Bone marrow (tissue), 2 donors: ENCODE results near the gene HAO2.

Experiments
- DNase-seq, 2 donors: peaks; one replicate each; lab custom pipeline; 2025; lab: John Stamatoyannopoulos, UW

Gene HAO2

DNA sequence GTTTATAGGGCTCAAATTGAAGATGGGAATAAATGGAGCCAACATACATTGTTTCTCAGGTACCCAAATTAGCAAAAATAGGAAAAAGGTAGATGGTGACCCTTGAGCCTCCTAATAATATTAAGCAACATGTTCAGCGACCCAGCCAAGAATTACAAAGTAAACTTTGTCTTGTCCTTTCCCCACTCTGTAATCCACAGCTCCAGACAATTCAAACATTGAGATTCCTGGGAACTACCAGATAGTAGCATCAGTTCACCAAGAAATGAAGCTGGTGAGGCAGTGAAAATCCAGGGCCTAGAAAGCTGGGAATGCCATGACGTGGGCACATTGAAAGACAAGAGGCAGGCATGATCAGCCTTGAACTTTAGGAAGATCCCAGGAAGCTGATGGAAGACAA is 11.7 kb downstream of the HAO2 start:
- no peak for DNase-seq

DNA sequence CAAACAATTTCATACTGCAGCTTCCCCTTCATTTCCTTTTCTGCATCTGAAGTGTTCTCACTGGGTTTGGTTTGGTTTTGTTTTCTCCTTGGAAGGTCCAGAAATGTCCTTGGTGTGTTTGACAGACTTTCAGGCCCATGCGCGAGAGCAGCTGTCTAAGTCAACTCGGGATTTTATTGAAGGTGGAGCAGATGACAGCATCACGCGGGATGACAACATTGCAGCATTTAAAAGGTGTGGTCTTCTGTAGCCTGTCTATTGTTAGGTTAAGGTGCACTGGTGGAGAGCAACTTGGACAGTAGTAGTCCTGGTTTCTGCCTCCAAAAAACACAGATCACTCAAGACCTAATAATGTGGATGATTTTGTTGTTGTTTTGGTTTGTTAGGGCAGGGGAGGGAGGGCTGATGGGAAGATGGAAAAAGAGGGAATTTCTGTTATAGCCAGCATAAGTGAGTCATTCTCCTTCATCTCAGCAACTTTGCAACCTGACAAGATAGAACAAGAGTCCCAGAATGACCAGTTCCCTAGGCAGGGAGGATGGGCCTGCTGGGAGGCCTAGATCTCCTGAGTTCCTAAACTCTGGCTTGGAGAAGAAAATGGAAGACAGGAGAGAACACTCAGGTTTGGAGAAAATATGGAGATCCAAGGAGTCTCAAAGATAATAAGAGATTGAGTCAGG is 12.5 kb downstream of the HAO2 start:
- no peak for DNase-seq

DNA sequence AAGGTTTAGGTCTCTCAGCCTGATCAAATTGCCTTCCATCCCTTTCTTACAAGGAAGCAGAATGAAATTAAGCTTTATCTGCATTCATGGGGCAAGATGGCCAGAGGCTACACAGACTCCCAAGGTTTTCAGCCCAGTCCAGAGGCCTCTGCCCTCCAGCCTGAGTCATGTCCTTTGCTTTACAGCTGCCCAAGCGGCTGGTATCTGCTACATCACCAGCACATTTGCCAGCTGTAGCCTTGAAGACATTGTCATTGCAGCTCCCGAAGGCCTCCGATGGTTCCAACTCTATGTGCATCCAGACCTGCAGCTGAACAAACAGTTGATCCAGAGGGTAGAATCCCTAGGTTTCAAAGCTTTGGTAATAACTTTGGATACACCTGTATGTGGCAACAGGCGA is 16.0 kb downstream of the HAO2 start:
- DNase-seq: no peak

DNA sequence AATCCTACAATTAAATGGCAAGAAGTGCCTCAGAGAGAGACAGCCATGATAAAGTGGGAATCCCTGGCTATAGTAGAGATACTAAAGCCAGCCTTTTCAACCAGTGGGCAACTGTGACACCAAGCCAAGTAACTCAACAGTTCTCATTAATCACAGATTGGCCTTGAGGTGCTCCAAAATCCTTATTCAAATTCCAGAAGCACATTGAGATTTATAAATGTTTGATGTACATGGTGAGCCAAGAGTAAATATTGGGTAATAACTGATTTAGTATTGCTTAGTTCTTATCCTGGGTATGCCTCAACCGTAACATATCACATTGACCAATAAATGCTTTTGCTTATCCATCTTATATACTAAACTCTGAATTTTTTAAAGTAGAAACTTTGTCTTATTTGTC is 17.1 kb downstream of the HAO2 start:
- no peak for DNase-seq

- no peak for DNase-seq
These were observed 19.3 kb downstream of the HAO2 start for GRCh38 chr1:119387858-119388257.

- no peak for DNase-seq
These were observed 19.9 kb downstream of the HAO2 start for GRCh38 chr1:119388450-119388849.

- no peak for DNase-seq
These were observed 21.9 kb downstream of the HAO2 start for GRCh38 chr1:119390526-119390925.

- DNase-seq: no peak
These were observed 23.2 kb downstream of the HAO2 start for GRCh38 chr1:119391749-119392148.

DNA sequence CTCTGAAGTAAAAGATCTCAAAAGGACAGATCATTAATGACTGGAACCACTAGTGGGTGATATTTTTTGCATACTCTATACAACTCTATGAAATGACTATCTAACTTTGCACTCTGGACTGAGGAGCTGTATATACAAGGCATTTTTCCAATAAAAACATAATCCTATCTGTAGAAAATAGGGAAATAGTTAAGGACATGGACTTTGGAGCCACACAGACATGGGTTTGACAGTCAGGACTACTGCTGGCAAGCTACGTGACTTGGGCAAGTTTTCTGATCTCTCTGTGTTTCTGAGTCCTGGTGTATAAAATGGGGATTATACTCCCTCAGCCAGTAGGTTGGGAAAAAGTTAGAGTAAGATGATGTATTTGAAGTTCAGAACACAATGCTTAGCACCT is 25.5 kb downstream of the HAO2 start:
- no peak for DNase-seq

GRCh38 chr1:119396982-119397381 is 28.4 kb downstream of the HAO2 start:
- no peak for DNase-seq

- DNase-seq: no peak
These were observed 29.4 kb downstream of the HAO2 start for GRCh38 chr1:119397986-119398385.

- no peak for DNase-seq
These were observed 36.2 kb downstream of the HAO2 start for GRCh38 chr1:119404736-119405135.

GRCh38 chr1:119409731-119410130 is 41.1 kb downstream of the HAO2 start:
- no peak for DNase-seq

GRCh38 chr1:119410961-119411360 is 42.4 kb downstream of the HAO2 start:
- DNase-seq: no peak

GRCh38 chr1:119414950-119415349 is 46.4 kb downstream of the HAO2 start, which contains the start of gene HSD3B2:
Gene HSD3B2, plus strand, starts transcription at chr1:119415150. Its CDS starts 270 bp downstream, at chr1:119415420.
- no peak for DNase-seq

DNA sequence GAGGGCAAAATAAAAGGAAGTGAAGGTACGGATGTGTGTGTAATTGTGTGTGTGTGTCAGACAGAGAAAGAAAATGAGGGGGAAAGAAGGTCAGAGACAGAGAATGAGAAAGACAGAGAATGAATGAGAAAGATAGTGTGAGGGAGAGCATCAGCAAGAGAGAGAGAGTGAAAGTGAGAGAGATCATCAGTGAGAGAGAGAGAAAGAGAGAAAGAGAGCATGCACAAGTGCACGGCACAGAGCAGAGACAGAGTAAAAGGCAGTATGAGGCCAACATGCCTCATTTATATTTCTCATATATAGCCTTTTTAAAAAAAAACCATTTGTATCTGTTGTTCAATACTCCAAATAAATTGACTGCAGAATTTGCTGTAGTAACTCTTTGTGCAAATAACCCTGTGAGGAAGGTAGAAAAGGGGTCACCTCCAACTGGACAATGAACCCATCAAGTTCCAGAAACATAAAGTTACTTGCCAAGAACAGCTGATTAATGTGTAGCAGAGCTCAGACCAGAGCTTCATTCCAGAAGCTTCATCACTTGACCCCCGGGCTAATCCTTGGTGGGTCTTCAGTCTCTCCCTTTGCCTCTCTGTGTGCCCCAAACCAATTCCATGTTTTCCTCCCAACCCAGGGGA is 47.5 kb downstream of the HAO2 start:
- no peak for DNase-seq

DNA sequence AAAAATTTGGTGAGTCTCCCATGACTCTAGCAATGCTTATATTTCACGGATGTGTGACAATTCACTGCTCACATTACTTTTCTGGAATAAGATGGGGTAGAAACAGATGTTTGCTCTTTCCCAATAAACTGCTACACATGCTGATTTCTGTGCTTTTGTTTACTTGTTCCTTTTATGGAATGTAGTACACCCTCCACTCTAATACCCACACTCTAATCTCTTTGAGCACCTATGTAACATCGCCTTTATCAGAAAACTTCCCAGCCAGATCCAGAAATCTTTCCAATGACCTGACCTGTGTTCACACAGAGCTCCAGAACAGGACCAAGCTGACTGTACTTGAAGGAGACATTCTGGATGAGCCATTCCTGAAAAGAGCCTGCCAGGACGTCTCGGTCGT is 50.5 kb downstream of the HAO2 start:
- no peak for DNase-seq

DNA sequence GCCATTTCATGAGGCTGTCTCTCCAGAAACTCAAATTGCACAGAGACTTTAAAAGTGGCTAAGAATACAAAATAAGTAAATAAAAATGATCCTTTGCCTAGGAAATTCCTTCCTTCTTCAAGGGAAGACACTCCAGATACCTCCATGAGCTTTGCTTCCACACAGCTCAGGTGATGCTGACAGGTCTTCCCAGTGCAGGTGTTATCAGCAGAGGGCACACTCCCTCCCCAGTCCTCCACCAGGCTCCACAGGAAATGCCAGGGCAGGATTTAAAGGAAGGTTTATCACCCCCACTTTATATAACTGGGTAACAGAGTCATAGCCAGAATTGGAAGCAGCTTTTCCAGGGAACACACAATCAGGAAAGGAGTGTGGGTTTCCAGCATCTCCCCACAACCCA is 52.1 kb downstream of the HAO2 start:
- DNase-seq: no peak

GRCh38 chr1:119422631-119423030 is 54.0 kb downstream of the HAO2 start:
- no peak for DNase-seq

DNA sequence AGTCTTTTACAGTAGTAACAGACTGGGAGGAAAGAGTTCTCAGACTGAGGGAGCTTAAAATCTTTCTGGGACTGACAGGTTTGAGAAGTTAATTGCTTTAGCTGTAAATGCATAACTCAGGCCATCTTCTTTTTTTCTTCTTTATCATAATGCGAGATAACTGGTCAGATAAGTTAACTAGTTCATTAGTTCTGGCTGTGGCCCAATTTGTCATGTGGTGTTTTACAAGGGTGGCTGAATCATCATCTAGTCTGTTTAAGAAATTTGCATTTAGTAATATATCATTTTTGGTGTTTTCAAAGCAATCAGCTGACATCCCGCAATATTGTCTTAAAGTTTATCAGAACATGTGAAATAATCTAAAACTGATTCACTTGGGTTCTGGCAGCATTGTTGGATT is 60.4 kb downstream of the HAO2 start:
- DNase-seq: no peak

- no peak for DNase-seq
These were observed 61.1 kb downstream of the HAO2 start for GRCh38 chr1:119429687-119430086.

GRCh38 chr1:119430486-119430885 is 61.9 kb downstream of the HAO2 start:
- no peak for DNase-seq

DNA sequence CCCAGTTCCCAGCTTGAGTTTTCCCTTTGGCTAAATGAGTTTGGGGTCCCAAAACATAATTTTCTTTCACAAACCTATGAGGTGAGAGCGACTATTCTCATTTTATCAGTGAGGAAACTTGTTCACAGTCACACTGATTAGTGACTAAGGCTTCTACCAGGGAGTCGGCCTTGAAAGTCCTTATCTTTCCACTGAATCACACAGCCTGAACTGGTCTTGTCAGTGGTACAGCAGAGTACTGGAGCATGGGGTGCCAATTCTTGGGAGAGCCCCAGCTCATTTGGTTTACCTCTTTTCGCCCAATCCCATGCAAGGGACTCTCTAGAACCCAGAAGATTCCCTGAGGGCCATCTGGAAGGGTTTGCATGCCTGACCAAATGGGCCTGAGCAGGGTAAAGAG is 63.3 kb downstream of the HAO2 start:
- no peak for DNase-seq

DNA sequence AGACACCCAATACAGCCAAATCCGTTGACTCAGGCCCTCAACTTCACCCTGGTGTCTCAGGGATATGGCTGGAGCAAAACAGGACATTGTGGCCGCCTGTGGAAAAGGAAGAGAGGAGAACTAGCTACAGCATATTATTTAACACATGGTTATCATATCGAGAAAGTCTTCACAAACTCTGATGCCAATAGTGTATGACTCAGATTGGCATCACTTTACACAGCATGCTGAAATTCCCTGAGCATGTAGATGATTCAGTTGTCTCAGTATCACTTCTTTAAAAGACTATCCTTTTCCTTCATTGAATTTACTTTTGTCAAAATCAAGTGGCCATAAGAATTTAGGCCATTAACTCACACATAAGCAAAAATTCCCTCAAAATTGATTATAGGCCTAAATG is 66.5 kb downstream of the HAO2 start:
- no peak for DNase-seq
